Calu3 (cell line): ENCODE data around the gene OOEP. TPM values are rescaled to one million over a fixed set of nuclear protein-coding genes. Genes with fewer than 3 reads are reported as not detected.

ENCODE experiments used
- BruUV-seq: library from RNA; stranded (reverse); fragments of 400-500 nt; replicated peaks from 2 replicates; lab custom pipeline; 2021; lab: Mats Ljungman, UMichigan
- CTCF ChIA-PET: fragments of 300-600 bp; sonication (Branson Sonifier 250); formaldehyde crosslinking; loops from one replicate; lab custom pipeline; 2022; ENCODE audit warnings: antibody characterized with exemption; lab: Charles Lee
- DNase-seq: peaks from one replicate; pipeline ENCODE4 v3.0.0; 2022
- H3K27ac Mint-ChIP-seq: one replicate; pipeline ENCODE4 v1.8.0; 2022; ENCODE audit warnings: mixed read lengths; ENCODE audit not compliant: unreplicated experiment
- H3K27me3 Mint-ChIP-seq: one replicate; pipeline ENCODE4 v1.8.0; 2022; ENCODE audit warnings: mixed read lengths; ENCODE audit not compliant: unreplicated experiment
- H3K36me3 Mint-ChIP-seq: one replicate; pipeline ENCODE4 v1.8.0; 2022; ENCODE audit warnings: mild to moderate bottlenecking, moderate library complexity, mixed read lengths; ENCODE audit not compliant: insufficient read depth, unreplicated experiment
- H3K4me1 Mint-ChIP-seq: one replicate; pipeline ENCODE4 v1.8.0; 2022; ENCODE audit warnings: mild to moderate bottlenecking, low read depth, mixed read lengths; ENCODE audit not compliant: unreplicated experiment
- H3K4me3 Mint-ChIP-seq: one replicate; pipeline ENCODE4 v1.8.0; 2022; ENCODE audit warnings: mild to moderate bottlenecking, low read depth, moderate library complexity, mixed read lengths; ENCODE audit not compliant: unreplicated experiment
- H3K9me3 Mint-ChIP-seq: one replicate; pipeline ENCODE4 v1.8.0; 2022; ENCODE audit warnings: low read depth, mixed read lengths; ENCODE audit not compliant: unreplicated experiment
- CTCF ChIP-seq: fragments of 200-600 bp; IDR thresholded peaks from one replicate; pipeline ENCODE4 v1.8.0; 2022; ENCODE audit warnings: antibody characterized with exemption; ENCODE audit not compliant: unreplicated experiment
- intact Hi-C: fragments of 100-400 bp; cut with micrococcal nuclease; formaldehyde crosslinking; loops from one replicate; pipeline ENCODE4 v1.10.0; 2022; ENCODE audit not compliant: unreplicated experiment
- total RNA-seq: library from RNA; stranded (reverse); gene quantifications from 2 replicates; pipeline ENCODE4 v1.2.3, GENCODE V29; 2022

Gene OOEP
- total RNA-seq, 1 experiment from 2014 or later, result 7.1 TPM

- CTCF ChIA-PET, result no interaction called here
- no peaks in the 10 kb centered on the region for H3K4me1 Mint-ChIP-seq
- H3K27me3 Mint-ChIP-seq, result no peaks in the 10 kb centered on the region
- no peaks in the 10 kb centered on the region for H3K9me3 Mint-ChIP-seq
- intact Hi-C loops, result no loop called here
- no peak for TF ChIP-seq CTCF
- no peak within 1 kb of the TSS for H3K4me3 Mint-ChIP-seq
- no TSS peak for BruUV-seq
- H3K36me3 Mint-ChIP-seq, result no peaks in the 10 kb centered on the region
- no peak for DNase-seq
- no peak within 1 kb of the TSS for H3K27ac Mint-ChIP-seq
These were observed 7.3 kb downstream of the OOEP start, which contains the start of gene KHDC3L for GRCh38 chr6:73362358-73362757. TSS of gene KHDC3L (plus strand) at chr6:73362658. CDS start at chr6:73362730, 72 bp downstream.

- CTCF ChIA-PET, result no interaction called here
- H3K27ac Mint-ChIP-seq, result no peak within 1 kb of the TSS
These were observed 15.8 kb downstream of the OOEP start, which contains the start of gene DPPA5 for GRCh38 chr6:73353636-73354593. TSS of gene DPPA5 (minus strand) at chr6:73354276. CDS start at chr6:73354225, 51 bp downstream.

GRCh38 chr6:73349311-73349710 is 20.4 kb downstream of the OOEP start:
- BruUV-seq, result no TSS peak
- H3K4me3 Mint-ChIP-seq, result no peak overlapping the region
- no peak for TF ChIP-seq CTCF
- H3K27ac Mint-ChIP-seq, result no peak overlapping the region
- H3K36me3 Mint-ChIP-seq, result no peaks in the 10 kb centered on the region
- intact Hi-C loops, result no loop called here
- H3K9me3 Mint-ChIP-seq, result no peaks in the 10 kb centered on the region
- H3K27me3 Mint-ChIP-seq, result peaks cover 11% of the 10 kb centered on the region
- CTCF ChIA-PET, result interaction anchor here (1.3 kb wide), 1 partner anchor 8 kb away, joined by 3 read pairs; no protein-coding TSS in a partner anchor
- no peak for DNase-seq
- H3K4me1 Mint-ChIP-seq, result no peaks in the 10 kb centered on the region

More at GRCh38 chr6:73353636-73354593, 15.8 kb downstream of the OOEP start, which contains the start of gene DPPA5:
- TF ChIP-seq CTCF, result no peak
- intact Hi-C loops, result no loop called here
- Mint-ChIP-seq H3K36me3 (no peaks in the 10 kb centered on the region), H3K27me3 (no peaks in the 10 kb centered on the region), H3K4me3 (no peak within 1 kb of the TSS), H3K4me1 (no peaks in the 10 kb centered on the region), H3K9me3 (no peaks in the 10 kb centered on the region)
- DNase-seq, result no peak
- no TSS peak for BruUV-seq

GRCh38 chr6:73348550-73349204 is 21.0 kb downstream of the OOEP start:
- H3K36me3 Mint-ChIP-seq, result no peaks in the 10 kb centered on the region
- CTCF ChIA-PET, result interaction anchor here (1.3 kb wide), 1 partner anchor 9 kb away, joined by 3 read pairs; no protein-coding TSS in a partner anchor
- no peaks in the 10 kb centered on the region for H3K9me3 Mint-ChIP-seq
- no peak for DNase-seq
- no peak for TF ChIP-seq CTCF
- no TSS peak for BruUV-seq
- peaks cover 11% of the 10 kb centered on the region for H3K27me3 Mint-ChIP-seq
- no peak overlapping the region for H3K4me3 Mint-ChIP-seq
- no peaks in the 10 kb centered on the region for H3K4me1 Mint-ChIP-seq
- H3K27ac Mint-ChIP-seq, result no peak overlapping the region
- intact Hi-C loops, result no loop called here
